ENCODE data around the gene LRP2BP.
"Not testable (repeated sequence)": the region's sequence is repeated elsewhere in the genome, so short reads cannot be mapped to it uniquely, and the experiment has no call there.

LRP2BP gene

GRCh38 chr4:185329879-185330510 is 65.7 kb downstream of the LRP2BP start:
- in situ Hi-C loops (cut with HindIII; ENCODE audit: low sequenced_read_pairs) = not testable (repeated sequence)

DNA sequence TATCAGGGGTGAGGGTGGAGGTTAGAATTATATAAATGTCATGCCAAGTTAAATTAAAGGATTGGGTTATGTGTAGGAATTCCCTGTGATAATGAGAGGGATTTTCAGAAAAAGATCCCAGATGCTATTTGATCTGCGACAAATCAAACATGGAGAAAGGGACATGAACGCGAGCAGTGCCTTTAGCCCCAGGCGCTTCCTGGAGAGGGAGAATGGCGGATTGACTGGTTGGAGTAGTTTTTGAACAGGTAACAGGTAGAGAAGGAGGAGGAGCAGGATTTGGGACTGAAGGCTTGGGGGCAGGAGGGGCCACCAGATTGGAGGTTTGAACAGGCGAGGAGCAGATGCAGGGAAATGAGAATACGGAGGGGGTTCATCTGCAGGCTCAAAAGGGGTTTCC is 67.1 kb downstream of the LRP2BP start:
- in situ Hi-C loops (cut with HindIII; ENCODE audit: low sequenced_read_pairs) = no loop called here

DNA sequence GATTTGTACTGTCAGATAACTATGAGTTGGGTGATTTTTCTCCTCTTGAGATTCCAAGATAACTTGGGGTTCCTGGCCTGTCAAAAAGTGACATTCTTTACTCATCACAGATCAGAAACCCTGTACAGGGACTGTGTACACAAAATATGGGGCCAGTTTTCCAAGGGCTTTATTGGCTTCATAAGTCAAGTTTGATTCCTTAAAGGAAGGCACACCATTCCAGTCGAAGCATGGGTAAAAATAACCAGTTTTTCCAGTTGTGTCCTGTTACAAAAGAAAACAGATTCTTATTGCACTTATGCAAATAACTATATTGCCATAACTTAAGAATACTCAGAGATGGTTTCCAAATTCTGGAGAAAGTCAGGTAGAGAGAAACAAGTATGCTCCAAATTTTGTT is 70.0 kb downstream of the LRP2BP start:
- in situ Hi-C loops (cut with HindIII; ENCODE audit: low sequenced_read_pairs) = not testable (repeated sequence)

DNA sequence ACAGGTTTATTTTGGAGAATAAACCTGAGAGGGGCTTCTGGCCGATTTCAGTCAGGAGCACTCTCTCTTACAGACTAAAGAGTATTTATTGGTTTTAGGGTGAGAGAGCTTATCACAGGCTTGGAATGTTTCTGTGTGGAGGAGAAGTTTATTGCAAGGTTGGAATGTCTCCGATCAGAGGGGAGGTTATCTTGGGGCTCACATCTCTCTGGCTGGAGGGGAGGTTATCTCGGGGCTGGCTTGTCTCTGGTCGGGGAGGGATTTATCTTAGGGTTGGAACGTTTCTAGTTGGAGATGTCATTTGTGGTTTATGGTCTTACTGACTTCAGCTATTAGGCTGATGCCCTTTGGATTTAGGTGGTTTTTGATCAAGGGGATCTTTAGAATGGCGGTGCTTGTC is 71.4 kb downstream of the LRP2BP start:
- in situ Hi-C loops (cut with HindIII; ENCODE audit: low sequenced_read_pairs) = not testable (repeated sequence)

GRCh38 chr4:185323606-185324005 is 72.1 kb downstream of the LRP2BP start:
- in situ Hi-C loops (cut with HindIII; ENCODE audit: low sequenced_read_pairs) = no loop called here

DNA sequence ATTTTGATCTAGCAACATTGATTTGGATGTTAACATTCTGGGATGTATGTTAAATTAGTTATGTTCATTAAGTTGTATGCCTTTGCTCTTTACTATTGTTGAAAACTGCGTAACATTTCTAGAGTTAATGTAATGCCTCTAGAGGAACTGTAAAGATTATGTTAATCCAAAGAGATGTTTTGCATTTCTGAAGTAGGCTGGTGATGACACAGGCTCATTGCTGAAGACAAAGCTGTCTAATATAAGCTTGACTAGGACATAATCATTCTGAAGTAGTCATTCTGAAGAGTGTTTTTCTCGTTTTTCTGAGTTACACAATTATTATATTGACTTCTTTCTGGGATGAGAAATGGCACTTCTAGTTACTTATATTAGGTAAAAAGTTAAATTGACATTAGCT is 72.9 kb downstream of the LRP2BP start:
- in situ Hi-C loops (cut with HindIII; ENCODE audit: low sequenced_read_pairs) = no loop called here

DNA sequence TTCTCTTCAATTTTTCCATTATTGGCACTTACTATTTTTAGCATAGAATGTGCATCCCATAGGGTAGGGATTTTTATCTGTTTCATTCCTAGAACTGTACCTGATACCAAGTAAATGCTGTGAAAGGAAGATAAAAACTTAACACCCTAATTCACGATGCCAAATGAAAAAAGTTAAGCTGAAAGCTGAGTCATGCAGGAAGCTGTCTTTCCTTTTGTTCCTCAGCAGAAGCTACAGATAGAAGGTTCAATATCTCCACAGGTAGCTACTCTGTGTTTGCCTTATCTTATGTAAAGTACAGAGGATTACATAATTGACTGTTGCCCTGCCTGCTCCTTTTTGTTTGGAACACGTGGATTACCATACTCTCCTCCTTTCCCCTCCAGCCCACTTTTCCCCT is 77.0 kb downstream of the LRP2BP start:
- in situ Hi-C loops (cut with HindIII; ENCODE audit: low sequenced_read_pairs) = no loop called here

DNA sequence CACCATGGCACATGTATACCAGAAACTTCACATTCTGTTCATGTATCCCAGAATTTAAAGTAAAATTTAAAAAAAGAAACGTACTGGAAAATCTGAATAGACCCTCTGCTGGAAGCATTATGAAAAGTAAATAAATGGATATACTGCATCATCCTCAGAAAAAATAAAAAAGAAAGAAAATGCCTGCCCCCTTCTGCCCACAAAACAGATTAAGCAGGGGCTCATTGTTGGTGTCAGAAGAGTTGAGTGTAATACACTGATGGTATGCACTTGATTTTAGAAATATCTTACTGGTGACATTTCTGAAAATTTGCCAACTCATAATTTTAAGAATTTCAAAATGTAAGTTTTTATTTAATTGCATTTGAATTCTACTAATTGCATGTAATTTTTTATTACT is 77.8 kb downstream of the LRP2BP start:
- in situ Hi-C loops (cut with HindIII; ENCODE audit: low sequenced_read_pairs) = no loop called here

GRCh38 chr4:185317462-185317861 is 78.3 kb downstream of the LRP2BP start:
- in situ Hi-C loops (cut with HindIII; ENCODE audit: low sequenced_read_pairs) = not testable (repeated sequence)

Data from endothelial cell of hepatic sinusoid (primary cell).